ENCODE measurements around the gene SHH.

Gene SHH

DNA sequence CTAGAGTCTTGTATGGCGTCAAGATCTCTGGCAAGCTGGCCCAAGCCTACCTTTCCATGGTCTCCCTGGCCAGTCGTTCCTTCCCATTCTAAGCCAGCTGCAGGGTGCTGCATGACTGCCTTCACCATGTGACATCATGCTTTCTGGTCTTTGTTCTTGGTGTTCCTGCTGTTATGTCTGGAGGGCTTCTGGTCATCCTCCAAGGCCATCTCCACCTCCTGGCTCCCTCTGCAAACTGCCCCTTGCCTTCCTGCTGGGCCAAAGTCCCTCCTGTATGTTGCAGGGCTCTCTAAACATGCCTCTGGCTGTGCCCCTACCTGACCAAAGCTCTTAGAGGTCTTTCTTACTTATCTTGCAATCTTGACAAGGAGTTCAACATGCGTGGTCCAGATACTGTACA lies 44.4 kb upstream of the SHH start:
- H3K27me3 ChIP-seq (ENCODE audit: low read length) = no peaks in the 10 kb centered on the region
- no peaks in the 10 kb centered on the region for H3K9me3 ChIP-seq (ENCODE audit: insufficient read depth, low read length)
- no peak overlapping the region for H3K4me3 ChIP-seq (ENCODE audit: insufficient read depth, low read length, poor library complexity, severe bottlenecking)
- H3K27ac ChIP-seq (ENCODE audit: low read depth, low read length) = no peak overlapping the region
- no peaks in the 10 kb centered on the region for H3K36me3 ChIP-seq (ENCODE audit: low read length)
- H3K4me2 ChIP-seq (ENCODE audit: low read depth, low read length, poor library complexity, severe bottlenecking) = no peak overlapping the region
- no peak overlapping the region for H2AFZ ChIP-seq (ENCODE audit: low read depth, low read length, severe bottlenecking)
- H3K9ac ChIP-seq (ENCODE audit: low read length) = no peak overlapping the region
- no peaks in the 10 kb centered on the region for H4K20me1 ChIP-seq (ENCODE audit: low read depth, low read length)
- no peaks in the 10 kb centered on the region for H3K9me2 ChIP-seq (replicated peaks; ENCODE audit: insufficient read depth, low read length)
- TF ChIP-seq, protein P1, sequence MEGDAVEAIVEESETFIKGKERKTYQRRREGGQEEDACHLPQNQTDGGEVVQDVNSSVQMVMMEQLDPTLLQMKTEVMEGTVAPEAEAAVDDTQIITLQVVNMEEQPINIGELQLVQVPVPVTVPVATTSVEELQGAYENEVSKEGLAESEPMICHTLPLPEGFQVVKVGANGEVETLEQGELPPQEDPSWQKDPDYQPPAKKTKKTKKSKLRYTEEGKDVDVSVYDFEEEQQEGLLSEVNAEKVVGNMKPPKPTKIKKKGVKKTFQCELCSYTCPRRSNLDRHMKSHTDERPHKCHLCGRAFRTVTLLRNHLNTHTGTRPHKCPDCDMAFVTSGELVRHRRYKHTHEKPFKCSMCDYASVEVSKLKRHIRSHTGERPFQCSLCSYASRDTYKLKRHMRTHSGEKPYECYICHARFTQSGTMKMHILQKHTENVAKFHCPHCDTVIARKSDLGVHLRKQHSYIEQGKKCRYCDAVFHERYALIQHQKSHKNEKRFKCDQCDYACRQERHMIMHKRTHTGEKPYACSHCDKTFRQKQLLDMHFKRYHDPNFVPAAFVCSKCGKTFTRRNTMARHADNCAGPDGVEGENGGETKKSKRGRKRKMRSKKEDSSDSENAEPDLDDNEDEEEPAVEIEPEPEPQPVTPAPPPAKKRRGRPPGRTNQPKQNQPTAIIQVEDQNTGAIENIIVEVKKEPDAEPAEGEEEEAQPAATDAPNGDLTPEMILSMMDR (IDR thresholded peaks at IDR 0.05; ENCODE audit: insufficient read depth, low read length, poor library complexity, severe bottlenecking) = no peak
- no peak for TF ChIP-seq EZH2phosphoT487 (conservative IDR thresholded peaks at IDR 0.05; ENCODE audit: low read length)
- H3K79me2 ChIP-seq (ENCODE audit: insufficient read depth, low read length) = no peaks in the 10 kb centered on the region
- H3F3A ChIP-seq (ENCODE audit: insufficient read depth) = no peaks in the 10 kb centered on the region

DNA sequence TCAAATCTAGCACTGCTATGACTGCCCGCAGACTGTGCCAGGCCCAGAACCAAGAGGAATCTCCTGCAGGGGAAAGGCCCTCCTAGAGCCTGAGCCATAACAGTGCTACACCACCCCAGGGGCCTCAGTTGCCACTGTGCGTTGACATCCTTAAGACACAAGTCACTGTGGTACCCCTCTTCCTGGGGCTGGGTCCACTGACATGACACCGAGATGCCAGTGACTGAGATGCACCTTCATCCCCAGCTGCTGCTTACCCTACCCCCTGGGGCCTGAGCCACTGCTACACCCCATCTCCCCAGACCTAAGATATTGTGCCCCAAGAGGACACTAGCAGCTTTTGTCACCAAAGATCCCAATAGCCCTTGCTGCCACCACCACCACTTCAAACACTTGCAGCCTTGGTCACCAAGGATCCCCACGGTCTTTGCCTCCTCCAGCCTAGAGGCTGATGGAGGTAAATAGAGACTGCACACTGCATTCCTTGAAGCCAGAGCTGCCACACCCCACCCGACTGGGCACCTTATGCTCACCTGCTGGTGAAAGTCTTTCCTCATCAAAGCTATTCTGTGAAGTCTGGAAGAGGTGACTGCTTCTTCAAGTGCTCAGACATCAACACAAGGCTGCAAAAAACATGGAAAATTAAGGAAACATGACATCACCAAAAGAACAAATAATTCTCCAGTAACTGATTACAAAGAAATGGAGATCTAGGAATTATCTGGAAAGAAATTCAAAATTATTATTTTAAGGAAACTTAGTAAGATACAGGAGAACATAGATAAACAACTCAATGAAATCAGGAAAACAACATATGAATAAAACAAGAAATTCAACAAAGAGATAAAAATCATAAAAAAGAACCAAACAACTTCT lies 40.4 kb upstream of the SHH start:
- H3K4me2 ChIP-seq (ENCODE audit: low read depth, low read length, poor library complexity, severe bottlenecking) = no peak overlapping the region
- H4K20me1 ChIP-seq (ENCODE audit: low read depth, low read length) = no peaks in the 10 kb centered on the region
- no peak overlapping the region for H3K27ac ChIP-seq (ENCODE audit: low read depth, low read length)
- no peaks in the 10 kb centered on the region for H3K9me2 ChIP-seq (replicated peaks; ENCODE audit: insufficient read depth, low read length)
- no peaks in the 10 kb centered on the region for H3K9me3 ChIP-seq (ENCODE audit: insufficient read depth, low read length)
- no peak overlapping the region for H2AFZ ChIP-seq (ENCODE audit: low read depth, low read length, severe bottlenecking)
- no peaks in the 10 kb centered on the region for H3K27me3 ChIP-seq (ENCODE audit: low read length)
- H3F3A ChIP-seq (ENCODE audit: insufficient read depth) = no peaks in the 10 kb centered on the region
- H3K36me3 ChIP-seq (ENCODE audit: low read length) = no peaks in the 10 kb centered on the region
- TF ChIP-seq EZH2phosphoT487 (conservative IDR thresholded peaks at IDR 0.05; ENCODE audit: low read length) = no peak
- TF ChIP-seq, protein P1 (IDR thresholded peaks at IDR 0.05; ENCODE audit: insufficient read depth, low read length, poor library complexity, severe bottlenecking) = no peak
- no peaks in the 10 kb centered on the region for H3K79me2 ChIP-seq (ENCODE audit: insufficient read depth, low read length)
- no peak overlapping the region for H3K9ac ChIP-seq (ENCODE audit: low read length)
- no peak overlapping the region for H3K4me3 ChIP-seq (ENCODE audit: insufficient read depth, low read length, poor library complexity, severe bottlenecking)

DNA sequence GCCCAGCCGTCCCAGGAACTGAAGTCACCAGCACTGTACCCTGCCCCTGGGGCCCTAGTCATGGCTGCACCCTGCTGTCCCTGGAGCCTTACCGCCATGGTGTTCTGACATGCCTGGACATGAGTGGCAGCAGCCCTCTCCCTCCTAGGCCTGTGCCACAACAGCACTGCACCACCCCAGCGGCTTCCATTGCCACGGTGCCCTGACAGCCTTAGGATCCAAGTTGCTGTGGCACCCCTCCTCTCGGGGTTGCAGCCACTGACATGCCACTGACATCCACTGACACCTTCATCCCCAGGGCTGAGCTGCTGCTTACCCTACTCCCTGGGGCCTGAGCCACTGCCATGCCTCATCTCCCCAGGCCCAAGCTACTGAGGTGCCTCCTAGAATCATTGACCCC lies 39.6 kb upstream of the SHH start:
- TF ChIP-seq, protein P1 (IDR thresholded peaks at IDR 0.05; ENCODE audit: insufficient read depth, low read length, poor library complexity, severe bottlenecking) = no peak
- Histone ChIP-seq H3K27ac (ENCODE audit: low read depth, low read length) (no peak overlapping the region), H3K27me3 (ENCODE audit: low read length) (no peaks in the 10 kb centered on the region), H3K36me3 (ENCODE audit: low read length) (no peaks in the 10 kb centered on the region), H3K79me2 (ENCODE audit: insufficient read depth, low read length) (no peaks in the 10 kb centered on the region), H3K9ac (ENCODE audit: low read length) (no peak overlapping the region), H3K9me3 (ENCODE audit: insufficient read depth, low read length) (no peaks in the 10 kb centered on the region), H3K4me3 (ENCODE audit: insufficient read depth, low read length, poor library complexity, severe bottlenecking) (no peak overlapping the region), H3K9me2 (replicated peaks; ENCODE audit: insufficient read depth, low read length) (no peaks in the 10 kb centered on the region), H4K20me1 (ENCODE audit: low read depth, low read length) (no peaks in the 10 kb centered on the region), H3F3A (ENCODE audit: insufficient read depth) (no peaks in the 10 kb centered on the region), H3K4me2 (ENCODE audit: low read depth, low read length, poor library complexity, severe bottlenecking) (no peak overlapping the region), H2AFZ (ENCODE audit: low read depth, low read length, severe bottlenecking) (no peak overlapping the region)
